ENCODE measurements around the gene SERPINA6. TPM values are rescaled to one million over a fixed set of nuclear protein-coding genes. Genes with fewer than 3 reads are reported as not detected.
"Not testable (repeated sequence)": the region's sequence is repeated elsewhere in the genome, so short reads cannot be mapped to it uniquely, and the experiment has no call there.

SERPINA6 gene
- total RNA-seq, 1 experiment from 2014 or later = 4.5 TPM

- Mint-ChIP-seq H3K36me3 (ENCODE audit: insufficient read depth, unreplicated experiment) (peaks cover 10% of the 10 kb centered on the region), H3K4me1 (ENCODE audit: low read depth, unreplicated experiment) (no peaks in the 10 kb centered on the region)
- CTCF ChIA-PET = no interaction called here
Measured at GRCh38 chr14:94304243-94304642, 18.9 kb downstream of the SERPINA6 start.

DNA sequence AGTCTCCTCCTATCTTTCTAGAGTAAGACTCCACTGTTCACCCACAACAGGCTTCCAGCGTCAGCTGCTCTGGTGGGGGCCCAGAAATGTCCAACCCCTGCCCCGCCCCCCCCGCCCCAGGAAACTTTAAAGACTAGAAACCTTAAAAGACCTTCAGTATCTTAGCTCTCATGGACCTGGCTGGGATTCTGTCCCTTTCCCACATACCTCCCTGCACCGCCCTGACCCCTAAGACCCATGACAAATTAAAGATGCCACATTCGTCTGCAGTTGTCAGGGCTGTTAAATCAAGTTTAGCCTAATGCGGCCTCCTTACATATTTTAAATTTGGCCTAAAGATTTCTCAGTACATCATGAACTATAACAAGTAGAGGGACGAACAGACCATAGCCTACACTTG, 20.0 kb downstream of the SERPINA6 start:
- intact Hi-C loops (cut with micrococcal nuclease; ENCODE audit: unreplicated experiment) = no loop called here
- DNase-seq = no peak
- CTCF ChIA-PET = no interaction called here
- Mint-ChIP-seq H3K4me3 (ENCODE audit: low read depth, unreplicated experiment) (no peak overlapping the region), H3K9me3 (ENCODE audit: low read depth, unreplicated experiment) (peaks cover 3% of the 10 kb centered on the region), H3K27ac (ENCODE audit: unreplicated experiment) (no peak overlapping the region), H3K36me3 (ENCODE audit: insufficient read depth, unreplicated experiment) (peaks cover 5% of the 10 kb centered on the region), H3K4me1 (ENCODE audit: low read depth, unreplicated experiment) (no peaks in the 10 kb centered on the region), H3K27me3 (ENCODE audit: unreplicated experiment) (no peaks in the 10 kb centered on the region)
- TF ChIP-seq, protein P1, sequence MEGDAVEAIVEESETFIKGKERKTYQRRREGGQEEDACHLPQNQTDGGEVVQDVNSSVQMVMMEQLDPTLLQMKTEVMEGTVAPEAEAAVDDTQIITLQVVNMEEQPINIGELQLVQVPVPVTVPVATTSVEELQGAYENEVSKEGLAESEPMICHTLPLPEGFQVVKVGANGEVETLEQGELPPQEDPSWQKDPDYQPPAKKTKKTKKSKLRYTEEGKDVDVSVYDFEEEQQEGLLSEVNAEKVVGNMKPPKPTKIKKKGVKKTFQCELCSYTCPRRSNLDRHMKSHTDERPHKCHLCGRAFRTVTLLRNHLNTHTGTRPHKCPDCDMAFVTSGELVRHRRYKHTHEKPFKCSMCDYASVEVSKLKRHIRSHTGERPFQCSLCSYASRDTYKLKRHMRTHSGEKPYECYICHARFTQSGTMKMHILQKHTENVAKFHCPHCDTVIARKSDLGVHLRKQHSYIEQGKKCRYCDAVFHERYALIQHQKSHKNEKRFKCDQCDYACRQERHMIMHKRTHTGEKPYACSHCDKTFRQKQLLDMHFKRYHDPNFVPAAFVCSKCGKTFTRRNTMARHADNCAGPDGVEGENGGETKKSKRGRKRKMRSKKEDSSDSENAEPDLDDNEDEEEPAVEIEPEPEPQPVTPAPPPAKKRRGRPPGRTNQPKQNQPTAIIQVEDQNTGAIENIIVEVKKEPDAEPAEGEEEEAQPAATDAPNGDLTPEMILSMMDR (IDR thresholded peaks at IDR 0.05; ENCODE audit: unreplicated experiment) = no peak
- no TSS peak for BruUV-seq (replicated peaks)

More at GRCh38 chr14:94304243-94304642, 18.9 kb downstream of the SERPINA6 start:
- no peak overlapping the region for H3K4me3 Mint-ChIP-seq (ENCODE audit: low read depth, unreplicated experiment)
- intact Hi-C loops (cut with micrococcal nuclease; ENCODE audit: unreplicated experiment) = no loop called here
- BruUV-seq (replicated peaks) = no TSS peak
- TF ChIP-seq, protein P1 (IDR thresholded peaks at IDR 0.05; ENCODE audit: unreplicated experiment) = no peak
- H3K9me3 Mint-ChIP-seq (ENCODE audit: low read depth, unreplicated experiment) = peaks cover 10% of the 10 kb centered on the region
- DNase-seq = no peak
- no peak overlapping the region for H3K27ac Mint-ChIP-seq (ENCODE audit: unreplicated experiment)
- H3K27me3 Mint-ChIP-seq (ENCODE audit: unreplicated experiment) = no peaks in the 10 kb centered on the region

DNA sequence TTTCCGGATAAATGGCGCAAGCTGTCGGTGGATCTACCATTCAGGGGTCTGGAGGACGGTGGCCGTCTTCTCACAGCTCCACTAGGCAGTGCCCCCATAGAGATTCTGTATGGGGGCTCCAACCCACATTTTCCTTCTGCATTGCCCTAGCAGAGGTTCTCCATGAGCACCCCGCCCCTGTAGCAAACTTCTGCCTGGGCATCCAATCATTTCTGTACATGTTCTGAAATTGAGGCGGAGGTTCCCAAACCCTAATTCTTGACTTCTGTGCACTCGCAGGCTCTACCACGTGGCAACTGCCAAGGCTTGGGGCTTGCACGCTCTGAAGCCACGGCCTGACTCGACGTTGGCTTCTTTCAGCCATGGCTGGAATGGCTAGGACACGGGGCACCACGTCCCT, 25.0 kb downstream of the SERPINA6 start:
- BruUV-seq (replicated peaks) = no TSS peak
- no peaks in the 10 kb centered on the region for H3K27me3 Mint-ChIP-seq (ENCODE audit: unreplicated experiment)
- H3K27ac Mint-ChIP-seq (ENCODE audit: unreplicated experiment) = no peak overlapping the region
- CTCF ChIA-PET = no interaction called here
- DNase-seq = no peak
- no peaks in the 10 kb centered on the region for H3K9me3 Mint-ChIP-seq (ENCODE audit: low read depth, unreplicated experiment)
- TF ChIP-seq, protein P1 (IDR thresholded peaks at IDR 0.05; ENCODE audit: unreplicated experiment) = no peak
- no peak overlapping the region for H3K4me3 Mint-ChIP-seq (ENCODE audit: low read depth, unreplicated experiment)
- no peaks in the 10 kb centered on the region for H3K36me3 Mint-ChIP-seq (ENCODE audit: insufficient read depth, unreplicated experiment)
- no peaks in the 10 kb centered on the region for H3K4me1 Mint-ChIP-seq (ENCODE audit: low read depth, unreplicated experiment)
- intact Hi-C loops (cut with micrococcal nuclease; ENCODE audit: unreplicated experiment) = no loop called here

DNA sequence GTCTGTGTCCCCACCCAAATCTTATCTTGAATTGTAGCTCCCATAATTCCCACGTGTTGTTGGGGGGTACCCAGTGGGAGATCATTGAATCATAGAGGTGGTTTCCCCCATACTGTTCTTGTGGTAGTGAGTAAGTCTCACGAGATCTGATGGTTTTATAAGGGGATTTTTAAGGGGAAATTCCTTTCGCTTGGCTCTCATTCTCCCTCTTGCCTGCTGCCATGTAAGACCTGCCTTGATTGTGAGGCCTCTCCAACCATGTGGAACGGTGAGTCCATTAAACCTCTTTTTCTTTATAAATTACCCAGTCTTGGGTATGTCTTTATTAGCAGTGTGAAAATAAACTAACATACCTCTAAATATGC, 27.0 kb downstream of the SERPINA6 start:
- DNase-seq; H3K4me1 Mint-ChIP-seq (ENCODE audit: low read depth, unreplicated experiment); H3K9me3 Mint-ChIP-seq (ENCODE audit: low read depth, unreplicated experiment); H3K27me3 Mint-ChIP-seq (ENCODE audit: unreplicated experiment); CTCF ChIA-PET; H3K27ac Mint-ChIP-seq (ENCODE audit: unreplicated experiment); intact Hi-C loops (cut with micrococcal nuclease; ENCODE audit: unreplicated experiment); H3K4me3 Mint-ChIP-seq (ENCODE audit: low read depth, unreplicated experiment); H3K36me3 Mint-ChIP-seq (ENCODE audit: insufficient read depth, unreplicated experiment); BruUV-seq (replicated peaks): not testable (repeated sequence)

GRCh38 chr14:94295360-94296180, 27.6 kb downstream of the SERPINA6 start:
- BruUV-seq (replicated peaks) = no TSS peak
- intact Hi-C loops (cut with micrococcal nuclease; ENCODE audit: unreplicated experiment) = no loop called here
- H3K27ac Mint-ChIP-seq (ENCODE audit: unreplicated experiment) = no peak overlapping the region
- no peaks in the 10 kb centered on the region for H3K27me3 Mint-ChIP-seq (ENCODE audit: unreplicated experiment)
- TF ChIP-seq, protein P1 (IDR thresholded peaks at IDR 0.05; ENCODE audit: unreplicated experiment) = no peak
- CTCF ChIA-PET = no interaction called here
- no peak for DNase-seq
- no peaks in the 10 kb centered on the region for H3K4me1 Mint-ChIP-seq (ENCODE audit: low read depth, unreplicated experiment)
- no peak overlapping the region for H3K4me3 Mint-ChIP-seq (ENCODE audit: low read depth, unreplicated experiment)
- no peaks in the 10 kb centered on the region for H3K36me3 Mint-ChIP-seq (ENCODE audit: insufficient read depth, unreplicated experiment)
- H3K9me3 Mint-ChIP-seq (ENCODE audit: low read depth, unreplicated experiment) = no peaks in the 10 kb centered on the region

Measured in Calu3 (cell line).